K562 (cell line): ENCODE results near the gene CHCHD10. TPM values are rescaled to one million over a fixed set of nuclear protein-coding genes. Genes with fewer than 3 reads are reported as not detected.

Experiments used
- BMI1 ChIP-seq: fragments of 150-350 bp; IDR thresholded peaks from 2 replicates; pipeline ENCODE4 v1.6.1; 2014; ENCODE audit warnings: low read length
- CREM ChIP-seq: IDR thresholded peaks from 2 replicates; pipeline ENCODE4 v1.6.1; 2014; ENCODE audit warnings: antibody characterized with exemption, low read depth
- ETV1 ChIP-seq: fragments of 450-650 bp; conservative IDR thresholded peaks from 2 replicates; pipeline ENCODE4 v1.6.1; 2016; ENCODE audit warnings: missing genetic modification characterization, control low read depth, low read depth, missing compliant biosample characterization
- GTF2F1 ChIP-seq: IDR thresholded peaks from 2 replicates; pipeline ENCODE4 v1.6.1; 2011; ENCODE audit warnings: low read depth, low read length, improper control_type of control experiment
- MTA3 ChIP-seq: fragments of 450-650 bp; formaldehyde crosslinking; IDR thresholded peaks from 2 replicates; pipeline ENCODE4 v1.6.1; 2017; ENCODE audit warnings: mild to moderate bottlenecking, borderline replicate concordance
- NONO ChIP-seq, 2 experiments: fragments of 200-400 bp in 1 of 2; fragments of 450-650 bp in 1 of 2; formaldehyde crosslinking in 1 of 2; IDR thresholded peaks; 2 replicates each; pipeline ENCODE4 v1.6.1; 2017; ENCODE audit warnings: low read depth in 2 of 2, mild to moderate bottlenecking in 2 of 2, moderate library complexity in 2 of 2, low read length in 1 of 2
- SIN3A ChIP-seq, 2 experiments: fragments of 150-350 bp in 1 of 2; IDR thresholded peaks; 2 replicates each; pipeline ENCODE4 v1.6.1; 2011 to 2016; ENCODE audit warnings: borderline replicate concordance in 2 of 2, low read depth in 2 of 2, low read length in 2 of 2, mild to moderate bottlenecking in 2 of 2, moderate library complexity in 2 of 2; ENCODE audit not compliant: control insufficient read depth in 1 of 2
- STAT5B ChIP-seq: fragments of 250-450 bp; sonication (Bioruptor Pico); IDR thresholded peaks from 2 replicates; pipeline ENCODE4 v1.8.0; 2021; ENCODE audit warnings: mild to moderate bottlenecking, inconsistent platforms
- YY1 ChIP-seq, 3 experiments: IDR thresholded peaks; 2 replicates each; pipeline ENCODE4 v1.6.1; 2011; ENCODE audit warnings: low read length in 2 of 3, mild to moderate bottlenecking in 2 of 3, moderate library complexity in 2 of 3, borderline replicate concordance in 1 of 3, control low read depth in 1 of 3, low read depth in 1 of 3; ENCODE audit not compliant: insufficient read depth in 3 of 3, insufficient replicate concordance in 2 of 3, control insufficient read depth in 1 of 3, insufficient read length in 1 of 3; ENCODE audit errors: extremely low read depth in 1 of 3
- polyA plus RNA-seq, 8 experiments: library from polyadenylated mRNA; depleted of rRNA in 4 of 8; stranded (reverse) in 5 of 8; unstranded in 3 of 8; fragments of >200 nt; fragmentation: Nextera tagmentation in 2 of 8; fragmentation: Illumina TruSeq in 1 of 8; extraction: Ambion mirVana in 2 of 8; extraction: Trizol in 1 of 8; gene quantifications; 2 replicates each; pipeline versions ENCODE4 v1.2.1 to v1.2.3, GENCODE V29; 2011 to 2014; ENCODE audit warnings: inconsistent platforms in 1 of 8, missing spikeins in 1 of 8
- total RNA-seq, 7 experiments: library from RNA; depleted of rRNA in 6 of 7; stranded (reverse); fragments of >200 nt in 6 of 7; fragmentation: Illumina TruSeq in 2 of 7; extraction: Trizol in 2 of 7; gene quantifications; 2 replicates each; pipeline versions ENCODE4 v1.2.1 to v1.2.3, GENCODE V29; 2011 to 2021; ENCODE audit warnings: low replicate concordance in 1 of 7
- TF ChIP-seq, protein P1 (sequence below): fragments of 250-450 bp; sonication (Bioruptor Pico); IDR thresholded peaks from 2 replicates; pipeline ENCODE4 v1.8.0; 2021; ENCODE audit warnings: borderline replicate concordance, mild to moderate bottlenecking, moderate library complexity; ENCODE audit not compliant: poor library complexity, severe bottlenecking
- TF ChIP-seq, protein P2 (sequence below): fragments of 250-450 bp; sonication (Bioruptor Pico); IDR thresholded peaks from 2 replicates; pipeline ENCODE4 v1.4.0; 2020; ENCODE audit warnings: mild to moderate bottlenecking, moderate library complexity
- TF ChIP-seq, protein P3 (sequence below): fragments of 450-650 bp; IDR thresholded peaks from one replicate; pipeline ENCODE4 v1.6.1; 2018; ENCODE audit warnings: mild to moderate bottlenecking, moderate library complexity; ENCODE audit not compliant: partially characterized antibody
- TF ChIP-seq, protein P4 (sequence below), 3 experiments: IDR thresholded peaks in 2 of 3; conservative IDR thresholded peaks in 1 of 3; 2 replicates each; pipeline ENCODE4 v1.5.1; 2011 to 2012; ENCODE audit warnings: low read length in 3 of 3, mild to moderate bottlenecking in 3 of 3, control low read depth in 2 of 3, improper control_type of control experiment in 1 of 3, inconsistent platforms in 1 of 3, low read depth in 1 of 3, mixed read lengths in 1 of 3, moderate library complexity in 1 of 3; ENCODE audit not compliant: insufficient read depth in 2 of 3
- TF ChIP-seq, protein P5 (sequence below): sonication (generic); formaldehyde crosslinking; IDR thresholded peaks from 2 replicates; pipeline ENCODE4 v1.8.1; 2023; ENCODE audit warnings: mild to moderate bottlenecking, missing genetic modification reagents

The CHCHD10 gene
- total and polyA plus RNA-seq, 9 of the 15 experiments (the other 6 are each of a cell fraction or from before 2014, with no cell fraction given), result 15.2 to 292 (median 102) TPM

DNA sequence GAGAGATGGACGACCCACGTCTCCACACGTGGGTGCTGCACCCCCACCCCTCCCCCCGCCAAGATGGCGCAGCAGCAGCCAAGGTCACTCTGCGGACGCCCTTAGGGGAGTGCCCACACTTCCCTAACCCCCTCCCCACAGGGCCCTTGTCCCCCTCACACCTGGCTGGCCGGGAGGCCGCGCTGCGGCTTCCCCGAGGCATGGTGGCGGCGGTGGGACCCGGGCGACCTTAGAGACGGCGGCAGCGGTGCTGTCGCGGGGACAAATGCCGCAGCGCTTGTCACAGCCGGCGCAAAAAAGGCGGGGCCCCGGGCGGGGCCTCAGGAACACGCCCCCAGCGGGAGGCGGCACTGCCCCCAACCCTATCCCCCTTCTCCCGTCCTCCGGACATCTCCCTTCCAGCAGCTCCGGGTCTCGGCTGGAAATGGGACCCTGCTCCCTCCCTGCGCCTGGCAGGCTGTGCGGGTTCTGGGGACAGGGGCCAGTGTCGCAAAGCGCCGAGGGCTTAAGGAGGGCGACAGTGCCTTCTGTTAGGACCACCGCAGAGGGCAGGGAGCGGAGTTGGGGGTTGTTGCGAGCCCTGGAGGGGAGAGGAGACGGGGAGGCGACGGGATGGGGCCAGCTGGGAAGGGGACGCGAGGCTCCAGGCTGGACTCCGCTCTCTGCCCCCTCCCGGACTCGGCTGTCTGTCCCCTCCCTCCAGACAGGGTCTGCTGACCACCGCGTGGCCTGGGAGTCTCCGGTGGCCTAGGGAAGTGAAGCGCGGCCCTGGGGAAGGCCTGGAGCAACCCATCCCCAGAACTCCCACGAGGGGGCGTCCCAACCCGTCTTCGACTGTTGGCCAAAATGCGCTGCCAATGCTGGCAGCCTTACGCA, at the start of gene CHCHD10 (continued):
- TF ChIP-seq, protein P1, sequence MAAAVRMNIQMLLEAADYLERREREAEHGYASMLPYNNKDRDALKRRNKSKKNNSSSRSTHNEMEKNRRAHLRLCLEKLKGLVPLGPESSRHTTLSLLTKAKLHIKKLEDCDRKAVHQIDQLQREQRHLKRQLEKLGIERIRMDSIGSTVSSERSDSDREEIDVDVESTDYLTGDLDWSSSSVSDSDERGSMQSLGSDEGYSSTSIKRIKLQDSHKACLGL (CRISPR knock-in tag), result peak; percentile 39
- TF ChIP-seq CREM (peak; percentile 62), YY1 (IDR thresholded peaks at IDR 0.05; ENCODE audit: borderline replicate concordance in 1 of 3, control insufficient read depth in 1 of 3, extremely low read depth in 1 of 3, insufficient read depth in 3 of 3, insufficient read length in 1 of 3, insufficient replicate concordance in 2 of 3, low read depth in 1 of 3, low read length in 2 of 3) (peak; percentile 67 to 95 (median 86)), NONO (IDR thresholded peaks at IDR 0.05; ENCODE audit: low read depth in 2 of 2, low read length in 1 of 2) (peak; percentile 14 to 33; a peak in 2 of 4 replicates), MTA3 (no peak), STAT5B (CRISPR knock-in tag) (no peak), GTF2F1 (0 out of 2 replicates have a peak, but pooled peaks have one; percentile 51), ETV1 (tag) (no peak), SIN3A (IDR thresholded peaks at IDR 0.05; ENCODE audit: borderline replicate concordance in 2 of 2, control insufficient read depth in 1 of 2, low read depth in 2 of 2, low read length in 2 of 2) (peak; percentile 46 to 80; a peak in 3 of 4 replicates), BMI1 (no peak)
- TF ChIP-seq, protein P2, sequence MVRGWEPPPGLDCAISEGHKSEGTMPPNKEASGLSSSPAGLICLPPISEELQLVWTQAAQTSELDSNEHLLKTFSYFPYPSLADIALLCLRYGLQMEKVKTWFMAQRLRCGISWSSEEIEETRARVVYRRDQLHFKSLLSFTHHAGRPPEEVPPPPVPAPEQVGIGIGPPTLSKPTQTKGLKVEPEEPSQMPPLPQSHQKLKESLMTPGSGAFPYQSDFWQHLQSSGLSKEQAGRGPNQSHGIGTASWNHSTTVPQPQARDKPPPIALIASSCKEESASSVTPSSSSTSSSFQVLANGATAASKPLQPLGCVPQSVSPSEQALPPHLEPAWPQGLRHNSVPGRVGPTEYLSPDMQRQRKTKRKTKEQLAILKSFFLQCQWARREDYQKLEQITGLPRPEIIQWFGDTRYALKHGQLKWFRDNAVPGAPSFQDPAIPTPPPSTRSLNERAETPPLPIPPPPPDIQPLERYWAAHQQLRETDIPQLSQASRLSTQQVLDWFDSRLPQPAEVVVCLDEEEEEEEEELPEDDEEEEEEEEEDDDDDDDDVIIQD, result no peak; the same call in 1 of the 2 replicates
- TF ChIP-seq, protein P3, sequence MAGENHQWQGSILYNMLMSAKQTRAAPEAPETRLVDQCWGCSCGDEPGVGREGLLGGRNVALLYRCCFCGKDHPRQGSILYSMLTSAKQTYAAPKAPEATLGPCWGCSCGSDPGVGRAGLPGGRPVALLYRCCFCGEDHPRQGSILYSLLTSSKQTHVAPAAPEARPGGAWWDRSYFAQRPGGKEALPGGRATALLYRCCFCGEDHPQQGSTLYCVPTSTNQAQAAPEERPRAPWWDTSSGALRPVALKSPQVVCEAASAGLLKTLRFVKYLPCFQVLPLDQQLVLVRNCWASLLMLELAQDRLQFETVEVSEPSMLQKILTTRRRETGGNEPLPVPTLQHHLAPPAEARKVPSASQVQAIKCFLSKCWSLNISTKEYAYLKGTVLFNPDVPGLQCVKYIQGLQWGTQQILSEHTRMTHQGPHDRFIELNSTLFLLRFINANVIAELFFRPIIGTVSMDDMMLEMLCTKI, result no peak
- TF ChIP-seq, protein P4, sequence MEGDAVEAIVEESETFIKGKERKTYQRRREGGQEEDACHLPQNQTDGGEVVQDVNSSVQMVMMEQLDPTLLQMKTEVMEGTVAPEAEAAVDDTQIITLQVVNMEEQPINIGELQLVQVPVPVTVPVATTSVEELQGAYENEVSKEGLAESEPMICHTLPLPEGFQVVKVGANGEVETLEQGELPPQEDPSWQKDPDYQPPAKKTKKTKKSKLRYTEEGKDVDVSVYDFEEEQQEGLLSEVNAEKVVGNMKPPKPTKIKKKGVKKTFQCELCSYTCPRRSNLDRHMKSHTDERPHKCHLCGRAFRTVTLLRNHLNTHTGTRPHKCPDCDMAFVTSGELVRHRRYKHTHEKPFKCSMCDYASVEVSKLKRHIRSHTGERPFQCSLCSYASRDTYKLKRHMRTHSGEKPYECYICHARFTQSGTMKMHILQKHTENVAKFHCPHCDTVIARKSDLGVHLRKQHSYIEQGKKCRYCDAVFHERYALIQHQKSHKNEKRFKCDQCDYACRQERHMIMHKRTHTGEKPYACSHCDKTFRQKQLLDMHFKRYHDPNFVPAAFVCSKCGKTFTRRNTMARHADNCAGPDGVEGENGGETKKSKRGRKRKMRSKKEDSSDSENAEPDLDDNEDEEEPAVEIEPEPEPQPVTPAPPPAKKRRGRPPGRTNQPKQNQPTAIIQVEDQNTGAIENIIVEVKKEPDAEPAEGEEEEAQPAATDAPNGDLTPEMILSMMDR (IDR thresholded peaks at IDR 0.05 in 2 of 3, conservative IDR thresholded peaks at IDR 0.05 in 1 of 3; ENCODE audit: insufficient read depth in 2 of 3, low read depth in 1 of 3, low read length in 3 of 3), result peak; percentile 66 to 73 (median 68)
- TF ChIP-seq, protein P5, sequence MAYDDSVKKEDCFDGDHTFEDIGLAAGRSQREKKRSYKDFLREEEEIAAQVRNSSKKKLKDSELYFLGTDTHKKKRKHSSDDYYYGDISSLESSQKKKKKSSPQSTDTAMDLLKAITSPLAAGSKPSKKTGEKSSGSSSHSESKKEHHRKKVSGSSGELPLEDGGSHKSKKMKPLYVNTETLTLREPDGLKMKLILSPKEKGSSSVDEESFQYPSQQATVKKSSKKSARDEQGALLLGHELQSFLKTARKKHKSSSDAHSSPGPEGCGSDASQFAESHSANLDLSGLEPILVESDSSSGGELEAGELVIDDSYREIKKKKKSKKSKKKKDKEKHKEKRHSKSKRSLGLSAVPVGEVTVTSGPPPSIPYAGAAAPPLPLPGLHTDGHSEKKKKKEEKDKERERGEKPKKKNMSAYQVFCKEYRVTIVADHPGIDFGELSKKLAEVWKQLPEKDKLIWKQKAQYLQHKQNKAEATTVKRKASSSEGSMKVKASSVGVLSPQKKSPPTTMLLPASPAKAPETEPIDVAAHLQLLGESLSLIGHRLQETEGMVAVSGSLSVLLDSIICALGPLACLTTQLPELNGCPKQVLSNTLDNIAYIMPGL (CRISPR knock-in tag), result 0 out of 2 replicates have a peak, but pooled peaks have one; percentile 49
